ENCODE data around the gene COQ10B. TPM values are rescaled to one million over a fixed set of nuclear protein-coding genes. Genes with fewer than 3 reads are reported as not detected.

The COQ10B gene
- total RNA-seq, 4 donors from 2014 or later = 7.4 to 21.5 (median 13.7) TPM

- peaks cover 11 to 19% of the 10 kb centered on the region in 2 donors for H3K4me1 ChIP-seq
- H3K36me3 ChIP-seq = no peaks in the 10 kb centered on the region
- TF ChIP-seq POLR2A (IDR thresholded peaks at IDR 0.05) = no peak
- TF ChIP-seq CTCF (IDR thresholded peaks at IDR 0.05 in 4 of 5, conservative IDR thresholded peaks at IDR 0.05 in 1 of 5) = no peak
- in situ Hi-C loops (cut with MboI; ENCODE audit: low sequenced_read_pairs in 4 of 4) (loop anchor here in 1 of 4 donors (10.0 kb wide), 1 partner anchor 52 kb away; the partner anchor contains the start of gene HSPE1), intact Hi-C loops (cut with DNase I; ENCODE audit: low total_unique reads) (loop anchor here (1.0 to 5.0 kb wide), 4 partner anchors 17 to 255 kb away; partner anchors contain the start of genes HSPE1, MARS2, MOB4 and SF3B1)
- ATAC-seq (peak; percentile 33 to 43), DNase-seq (no peak)
- H3K27me3 ChIP-seq = no peaks in the 10 kb centered on the region
- peak overlapping the region; percentile 93 to 100 (median 96) for H3K27ac ChIP-seq
- H3K9me3 ChIP-seq = no peaks in the 10 kb centered on the region
- peak overlapping the region; percentile 63 to 94 (median 76) for H3K4me3 ChIP-seq
Measured at GRCh38 chr2:197452754-197453122, 614 bp upstream of the COQ10B start.

GRCh38 chr2:197453914-197454398 is 604 bp downstream of the COQ10B start:
- intact Hi-C loops (cut with DNase I; ENCODE audit: low total_unique reads) (loop anchor here (1.0 to 5.0 kb wide), 4 partner anchors 19 to 253 kb away; partner anchors contain the start of genes HSPE1, MARS2, MOB4 and SF3B1), in situ Hi-C loops (cut with MboI; ENCODE audit: low sequenced_read_pairs in 4 of 4) (loop anchor here in 1 of 4 donors (10.0 kb wide), 1 partner anchor 51 kb away; the partner anchor contains the start of gene HSPE1)
- H3K27me3 ChIP-seq = no peaks in the 10 kb centered on the region
- DNase-seq (peak; percentile 75 to 80), ATAC-seq (peak; percentile 83 to 89)
- H3K4me1 ChIP-seq = peaks cover 16 to 19% of the 10 kb centered on the region in 2 donors
- peak overlapping the region; percentile 93 to 100 (median 98) for H3K27ac ChIP-seq
- no peak for TF ChIP-seq POLR2A (IDR thresholded peaks at IDR 0.05)
- TF ChIP-seq CTCF (IDR thresholded peaks at IDR 0.05 in 4 of 5, conservative IDR thresholded peaks at IDR 0.05 in 1 of 5) = no peak
- no peaks in the 10 kb centered on the region for H3K36me3 ChIP-seq
- H3K4me3 ChIP-seq = peak overlapping the region; percentile 78 to 94 (median 84)
- no peaks in the 10 kb centered on the region for H3K9me3 ChIP-seq

GRCh38 chr2:197454923-197455322 is 1.6 kb downstream of the COQ10B start:
- ATAC-seq (no peak), DNase-seq (no peak)
- Histone ChIP-seq H3K9me3 (no peaks in the 10 kb centered on the region), H3K27me3 (no peaks in the 10 kb centered on the region), H3K27ac (peak overlapping the region; percentile 93 to 100 (median 98)), H3K4me1 (peaks cover 16 to 27% of the 10 kb centered on the region in 2 donors), H3K36me3 (peaks cover 0 to 1% of the 10 kb centered on the region in 2 donors), H3K4me3 (peak overlapping the region; percentile 78 to 94 (median 84))
- in situ Hi-C loops (cut with MboI; ENCODE audit: low sequenced_read_pairs in 4 of 4) (loop anchor here in 1 of 4 donors (10.0 kb wide), 1 partner anchor 50 kb away; the partner anchor contains the start of gene HSPE1), intact Hi-C loops (cut with DNase I; ENCODE audit: low total_unique reads) (loop anchor here (5.0 kb wide), 1 partner anchor 252 kb away; the partner anchor contains the start of gene MARS2)
- no peak for TF ChIP-seq CTCF (IDR thresholded peaks at IDR 0.05 in 4 of 5, conservative IDR thresholded peaks at IDR 0.05 in 1 of 5)
- no peak for TF ChIP-seq POLR2A (IDR thresholded peaks at IDR 0.05)

GRCh38 chr2:197455428-197455827 is 2.1 kb downstream of the COQ10B start:
- TF ChIP-seq POLR2A (IDR thresholded peaks at IDR 0.05) = no peak
- TF ChIP-seq CTCF (IDR thresholded peaks at IDR 0.05 in 4 of 5, conservative IDR thresholded peaks at IDR 0.05 in 1 of 5) = no peak
- DNase-seq (no peak), ATAC-seq (no peak)
- Histone ChIP-seq H3K36me3 (peaks cover 0 to 6% of the 10 kb centered on the region in 2 donors), H3K4me1 (peaks cover 16 to 28% of the 10 kb centered on the region in 2 donors), H3K4me3 (no peak overlapping the region), H3K9me3 (no peaks in the 10 kb centered on the region), H3K27ac (no peak overlapping the region), H3K27me3 (no peaks in the 10 kb centered on the region)
- intact Hi-C loops (cut with DNase I; ENCODE audit: low total_unique reads) = no loop called here
- in situ Hi-C loops (cut with MboI; ENCODE audit: low sequenced_read_pairs in 4 of 4) = loop anchor here in 1 of 4 donors (10.0 kb wide), 1 partner anchor 49 kb away; the partner anchor contains the start of gene HSPE1
